ENCODE data around the gene GP1BA. TPM values are rescaled to one million over a fixed set of nuclear protein-coding genes. Genes with fewer than 3 reads are reported as not detected.
"Not testable (repeated sequence)": the region's sequence is repeated elsewhere in the genome, so short reads cannot be mapped to it uniquely, and the experiment has no call there.

GP1BA gene
- total RNA-seq, 3 donors from 2014 or later (not counting 1 experiment from before 2014, with no cell fraction given): 0.25 to 4.3 (median 2.2) TPM

- H3K36me3 Mint-ChIP-seq: no peaks in the 10 kb centered on the region
- H3K27ac Mint-ChIP-seq: no peak overlapping the region
- DNase-seq (peak; percentile 71 to 84), ATAC-seq (peak; percentile 95 to 100 (median 98))
- H3K9me3 Mint-ChIP-seq: no peaks in the 10 kb centered on the region
- H3K4me1 ChIP-seq (ENCODE audit: control insufficient read depth, insufficient read depth, low read length): peaks cover 12% of the 10 kb centered on the region
- no peaks in the 10 kb centered on the region for H3K9me3 ChIP-seq (ENCODE audit: control insufficient read depth, insufficient read depth, low read length)
- no peak overlapping the region for H3K4me3 ChIP-seq (ENCODE audit: low read length)
- 31% methylated on average over 20 of the region's 20 CpGs for WGBS (ENCODE audit: insufficient coverage)
- no peaks in the 10 kb centered on the region for H3K27me3 ChIP-seq (ENCODE audit: control insufficient read depth, insufficient read depth, low read length)
- H3K4me3 Mint-ChIP-seq: no peak overlapping the region
- intact Hi-C loops (cut with micrococcal nuclease): loop anchor here (1.0 kb wide), 1 partner anchor 153 kb away; no protein-coding TSS in a partner anchor
- H3K36me3 ChIP-seq (ENCODE audit: control insufficient read depth, insufficient read depth, low read length): no peaks in the 10 kb centered on the region
- no peaks in the 10 kb centered on the region for H3K27me3 Mint-ChIP-seq (ENCODE audit: low read depth in 2 of 2)
- no peak overlapping the region for H3K27ac ChIP-seq (ENCODE audit: low read length)
- no peaks in the 10 kb centered on the region for H3K4me1 Mint-ChIP-seq
- TF ChIP-seq CTCF (IDR thresholded peaks at IDR 0.05): peak; percentile 73
Measured at GRCh38 chr17:4908711-4909496, 23.2 kb upstream of the GP1BA start.

GRCh38 chr17:4913994-4914393 lies 18.1 kb upstream of the GP1BA start:
- Mint-ChIP-seq H3K4me3 (no peak overlapping the region), H3K27me3 (ENCODE audit: low read depth in 2 of 2) (no peaks in the 10 kb centered on the region), H3K27ac (no peak overlapping the region), H3K9me3 (no peaks in the 10 kb centered on the region), H3K36me3 (no peaks in the 10 kb centered on the region), H3K4me1 (no peaks in the 10 kb centered on the region)
- H3K36me3 ChIP-seq (ENCODE audit: control insufficient read depth, insufficient read depth, low read length): no peaks in the 10 kb centered on the region
- intact Hi-C loops (cut with micrococcal nuclease): no loop called here
- no peak for TF ChIP-seq CTCF (IDR thresholded peaks at IDR 0.05)
- 100% methylated on average over 1 of the region's 1 CpG for WGBS (ENCODE audit: insufficient coverage)
- H3K4me3 ChIP-seq (ENCODE audit: low read length): no peak overlapping the region
- H3K27me3 ChIP-seq (ENCODE audit: control insufficient read depth, insufficient read depth, low read length): no peaks in the 10 kb centered on the region
- H3K9me3 ChIP-seq (ENCODE audit: control insufficient read depth, insufficient read depth, low read length): no peaks in the 10 kb centered on the region
- peaks cover 8% of the 10 kb centered on the region for H3K4me1 ChIP-seq (ENCODE audit: control insufficient read depth, insufficient read depth, low read length)
- DNase-seq (no peak), ATAC-seq (no peak)
- no peak overlapping the region for H3K27ac ChIP-seq (ENCODE audit: low read length)

GRCh38 chr17:4914551-4914950 lies 17.5 kb upstream of the GP1BA start:
- not testable (repeated sequence) for H3K4me1 ChIP-seq (ENCODE audit: control insufficient read depth, insufficient read depth, low read length)

GRCh38 chr17:4919511-4920047 lies 12.5 kb upstream of the GP1BA start:
- H3K27me3 ChIP-seq (ENCODE audit: control insufficient read depth, insufficient read depth, low read length): no peaks in the 10 kb centered on the region
- Mint-ChIP-seq H3K27ac (no peak overlapping the region), H3K36me3 (no peaks in the 10 kb centered on the region), H3K4me3 (no peak overlapping the region), H3K9me3 (no peaks in the 10 kb centered on the region), H3K4me1 (no peaks in the 10 kb centered on the region), H3K27me3 (ENCODE audit: low read depth in 2 of 2) (no peaks in the 10 kb centered on the region)
- H3K9me3 ChIP-seq (ENCODE audit: control insufficient read depth, insufficient read depth, low read length): no peaks in the 10 kb centered on the region
- H3K36me3 ChIP-seq (ENCODE audit: control insufficient read depth, insufficient read depth, low read length): no peaks in the 10 kb centered on the region
- DNase-seq: no peak
- no peak overlapping the region for H3K4me3 ChIP-seq (ENCODE audit: low read length)
- no peak for ATAC-seq
- no peak overlapping the region for H3K27ac ChIP-seq (ENCODE audit: low read length)
- intact Hi-C loops (cut with micrococcal nuclease): no loop called here
- H3K4me1 ChIP-seq (ENCODE audit: control insufficient read depth, insufficient read depth, low read length): no peaks in the 10 kb centered on the region
- no peak for TF ChIP-seq CTCF (IDR thresholded peaks at IDR 0.05)
- WGBS (ENCODE audit: insufficient coverage): 96% methylated on average over 5 of the region's 8 CpGs

More at GRCh38 chr17:4914551-4914950, 17.5 kb upstream of the GP1BA start:
- DNase-seq; H3K27me3 Mint-ChIP-seq (ENCODE audit: low read depth in 2 of 2); intact Hi-C loops (cut with micrococcal nuclease); H3K27ac Mint-ChIP-seq; H3K9me3 Mint-ChIP-seq; H3K27me3 ChIP-seq (ENCODE audit: control insufficient read depth, insufficient read depth, low read length); H3K27ac ChIP-seq (ENCODE audit: low read length); H3K36me3 Mint-ChIP-seq; H3K4me3 ChIP-seq (ENCODE audit: low read length); H3K9me3 ChIP-seq (ENCODE audit: control insufficient read depth, insufficient read depth, low read length); H3K4me3 Mint-ChIP-seq; H3K36me3 ChIP-seq (ENCODE audit: control insufficient read depth, insufficient read depth, low read length); H3K4me1 Mint-ChIP-seq; ATAC-seq: not testable (repeated sequence)
- 96% methylated on average over 3 of the region's 4 CpGs for WGBS (ENCODE audit: insufficient coverage)

Measured in natural killer cell (primary cell).